Subcutaneous abdominal adipose tissue (tissue), 5 donors: ENCODE results near the gene SLC25A34.

Experiments used
- H3K27ac ChIP-seq: one replicate; pipeline ENCODE4 v1.7.0; 2013; ENCODE audit warnings: low read depth, mild to moderate bottlenecking, inconsistent platforms, low read length, moderate library complexity
- H3K27me3 ChIP-seq, 5 donors: one replicate each; pipeline ENCODE4 v1.7.0; 2013; ENCODE audit warnings: low read length in 5 of 5, inconsistent platforms in 1 of 5; ENCODE audit not compliant: control insufficient read depth in 5 of 5, insufficient read depth in 4 of 5
- H3K36me3 ChIP-seq, 5 donors: one replicate each; pipeline ENCODE4 v1.7.0; 2013; ENCODE audit warnings: low read length in 5 of 5; ENCODE audit not compliant: control insufficient read depth in 5 of 5, insufficient read depth in 5 of 5
- H3K4me1 ChIP-seq, 5 donors: one replicate each; pipeline ENCODE4 v1.7.0; 2013; ENCODE audit warnings: low read length in 5 of 5, mild to moderate bottlenecking in 3 of 5, moderate library complexity in 1 of 5; ENCODE audit not compliant: control insufficient read depth in 5 of 5, insufficient read depth in 5 of 5
- H3K4me3 ChIP-seq, 5 donors: one replicate each; pipeline ENCODE4 v1.7.0; 2013; ENCODE audit warnings: low read length in 5 of 5, low read depth in 1 of 5
- H3K9ac ChIP-seq, 5 donors: one replicate each; pipeline ENCODE4 v1.7.0; 2013; ENCODE audit warnings: low read length in 5 of 5, mild to moderate bottlenecking in 4 of 5, moderate library complexity in 3 of 5
- H3K9me3 ChIP-seq, 5 donors: one replicate each; pipeline ENCODE4 v1.7.0; 2013; ENCODE audit warnings: low read length in 5 of 5; ENCODE audit not compliant: control insufficient read depth in 5 of 5
- donor health status: healthy.
- donor health status: healthy.
- donor health status: healthy.
- donor health status: healthy.
- donor health status: healthy.

SLC25A34 gene

DNA sequence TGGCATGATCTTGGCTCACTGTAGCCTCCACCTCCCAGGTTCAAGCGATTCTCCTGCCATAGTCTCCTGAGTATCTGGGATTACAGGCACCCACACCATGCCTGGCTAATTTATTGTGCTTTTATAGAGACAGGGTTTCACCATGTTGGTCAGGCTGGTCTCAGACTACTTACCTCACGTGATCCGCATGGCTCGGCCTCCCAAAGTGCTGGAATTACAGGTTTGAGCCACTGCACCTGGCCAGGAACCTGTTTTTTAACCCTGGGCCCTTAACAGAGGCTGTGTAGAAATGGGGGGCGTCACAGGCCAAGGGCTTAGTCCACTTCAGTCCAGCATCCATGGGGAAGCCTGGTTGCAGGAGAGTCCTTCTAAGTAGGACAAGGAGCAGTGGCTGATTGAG lies 31.9 kb downstream of the SLC25A34 start:
- Histone ChIP-seq H3K4me3 (no peak overlapping the region), H3K4me1 (peaks cover 0 to 3% (median 0%) of the 10 kb centered on the region in 5 donors), H3K9ac (no peak overlapping the region), H3K9me3 (no peaks in the 10 kb centered on the region), H3K27me3 (peaks cover 0 to 4% (median 0%) of the 10 kb centered on the region in 5 donors), H3K27ac (no peak overlapping the region), H3K36me3 (peaks cover 0 to 27% (median 8%) of the 10 kb centered on the region in 5 donors)

- Histone ChIP-seq H3K27me3 (peaks cover 0 to 4% (median 0%) of the 10 kb centered on the region in 5 donors), H3K9me3 (no peaks in the 10 kb centered on the region), H3K4me1 (peaks cover 0 to 3% (median 0%) of the 10 kb centered on the region in 5 donors), H3K9ac (no peak overlapping the region), H3K36me3 (peaks cover 0 to 27% (median 8%) of the 10 kb centered on the region in 5 donors), H3K27ac (no peak overlapping the region), H3K4me3 (no peak overlapping the region)
Observed at GRCh38 chr1:15768388-15768787, 32.3 kb downstream of the SLC25A34 start.

DNA sequence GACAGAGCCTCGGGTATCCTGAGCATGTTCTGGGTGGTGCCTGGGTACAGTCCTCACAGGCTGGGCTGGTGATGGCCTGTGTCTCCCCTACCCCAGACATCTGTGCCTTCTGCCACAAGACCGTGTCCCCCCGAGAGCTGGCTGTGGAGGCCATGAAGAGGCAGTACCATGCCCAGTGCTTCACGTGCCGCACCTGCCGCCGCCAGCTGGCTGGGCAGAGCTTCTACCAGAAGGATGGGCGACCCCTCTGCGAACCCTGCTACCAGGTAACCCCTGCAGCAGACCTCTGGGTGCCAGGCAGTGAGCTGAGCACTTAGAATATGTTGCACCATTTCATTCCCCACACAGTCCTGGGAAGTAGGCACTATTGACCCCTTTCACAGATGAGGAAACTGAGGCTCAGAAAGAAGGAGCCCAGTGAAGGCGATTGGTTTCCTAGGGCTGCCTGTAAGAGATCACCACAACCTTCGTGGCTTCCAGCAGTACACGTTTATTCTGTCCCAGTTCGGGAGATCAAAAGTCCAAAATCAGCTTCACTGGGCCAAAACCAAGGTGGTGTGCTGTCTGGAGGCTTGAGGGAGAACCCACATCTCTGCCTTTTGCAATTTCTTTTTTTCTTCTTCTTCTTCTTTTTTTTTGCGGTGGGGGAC lies 34.4 kb downstream of the SLC25A34 start:
- Histone ChIP-seq H3K9ac (no peak overlapping the region), H3K4me1 (no peaks in the 10 kb centered on the region), H3K36me3 (peaks cover 0 to 24% (median 5%) of the 10 kb centered on the region in 5 donors), H3K27ac (no peak overlapping the region), H3K27me3 (peaks cover 0 to 3% (median 0%) of the 10 kb centered on the region in 5 donors), H3K9me3 (no peaks in the 10 kb centered on the region), H3K4me3 (no peak overlapping the region)

GRCh38 chr1:15771836-15772515 lies 35.9 kb downstream of the SLC25A34 start:
- H3K36me3 ChIP-seq: peaks cover 0 to 17% (median 5%) of the 10 kb centered on the region in 5 donors
- peak overlapping the region in 1 of 5 donors; percentile 47 for H3K9ac ChIP-seq
- H3K9me3 ChIP-seq: no peaks in the 10 kb centered on the region
- peaks cover 0 to 3% (median 0%) of the 10 kb centered on the region in 5 donors for H3K27me3 ChIP-seq
- H3K4me1 ChIP-seq: no peaks in the 10 kb centered on the region
- H3K4me3 ChIP-seq: no peak overlapping the region
- no peak overlapping the region for H3K27ac ChIP-seq

- H3K27ac ChIP-seq: no peak overlapping the region
- peaks cover 0 to 13% (median 2%) of the 10 kb centered on the region in 5 donors for H3K36me3 ChIP-seq
Observed at GRCh38 chr1:15775706-15776105, 39.6 kb downstream of the SLC25A34 start.

DNA sequence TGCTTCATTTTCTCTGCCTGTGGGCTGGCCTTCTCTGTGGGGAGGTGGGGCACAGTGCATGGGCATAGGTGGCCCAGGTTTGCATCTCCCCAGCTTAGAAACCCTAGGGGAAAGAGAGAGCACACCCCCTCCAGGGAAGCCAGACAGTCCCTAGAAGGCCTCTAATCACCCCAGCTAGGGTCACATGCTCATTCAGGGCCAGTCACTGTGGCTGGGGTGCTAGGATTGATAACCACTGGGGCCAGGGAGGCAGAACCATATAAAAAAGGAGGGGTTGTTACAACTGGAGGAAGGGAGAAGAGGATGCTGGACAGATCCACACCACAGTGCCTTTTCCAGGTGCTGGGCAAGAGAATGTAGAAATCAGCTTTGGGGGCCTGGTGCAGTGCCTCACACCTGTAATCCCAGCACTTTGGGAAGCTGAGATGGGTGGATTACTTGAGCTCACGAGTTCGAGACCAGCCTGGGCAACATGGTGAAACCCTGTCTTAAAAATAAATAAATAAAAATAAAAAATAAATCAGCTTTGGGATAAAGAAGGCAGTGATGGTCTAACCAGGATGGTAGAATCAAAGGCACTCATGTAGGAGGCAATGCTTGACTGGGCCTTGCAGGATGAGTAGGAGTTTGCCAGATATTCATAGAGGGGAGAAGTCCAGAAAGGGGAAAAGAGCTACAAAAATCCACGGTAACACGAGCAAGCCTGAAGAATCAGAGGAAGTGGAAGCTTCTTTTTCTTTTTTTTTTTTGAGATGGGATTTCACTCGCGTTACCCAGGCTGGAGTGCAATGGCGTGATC lies 42.0 kb downstream of the SLC25A34 start:
- Histone ChIP-seq H3K4me1 (peaks cover 0 to 7% (median 0%) of the 10 kb centered on the region in 5 donors), H3K36me3 (peaks cover 0 to 5% (median 0%) of the 10 kb centered on the region in 5 donors), H3K9me3 (no peaks in the 10 kb centered on the region), H3K9ac (no peak overlapping the region), H3K4me3 (no peak overlapping the region), H3K27ac (no peak overlapping the region), H3K27me3 (no peaks in the 10 kb centered on the region)

More at GRCh38 chr1:15775706-15776105, 39.6 kb downstream of the SLC25A34 start:
- H3K27me3 ChIP-seq: peaks cover 0 to 3% (median 0%) of the 10 kb centered on the region in 5 donors
- no peaks in the 10 kb centered on the region for H3K9me3 ChIP-seq
- H3K4me3 ChIP-seq: no peak overlapping the region
- H3K9ac ChIP-seq: no peak overlapping the region
- peaks cover 0 to 3% (median 0%) of the 10 kb centered on the region in 5 donors for H3K4me1 ChIP-seq

- H3K9ac ChIP-seq: no peak overlapping the region
- H3K36me3 ChIP-seq: peaks cover 0 to 5% (median 0%) of the 10 kb centered on the region in 5 donors
- H3K4me3 ChIP-seq: no peak overlapping the region
- H3K27me3 ChIP-seq: no peaks in the 10 kb centered on the region
- peak overlapping the region; percentile 50 for H3K27ac ChIP-seq
- H3K4me1 ChIP-seq: peaks cover 0 to 21% (median 11%) of the 10 kb centered on the region in 5 donors
- H3K9me3 ChIP-seq: no peaks in the 10 kb centered on the region
Observed at GRCh38 chr1:15785683-15786082, 49.6 kb downstream of the SLC25A34 start.

DNA sequence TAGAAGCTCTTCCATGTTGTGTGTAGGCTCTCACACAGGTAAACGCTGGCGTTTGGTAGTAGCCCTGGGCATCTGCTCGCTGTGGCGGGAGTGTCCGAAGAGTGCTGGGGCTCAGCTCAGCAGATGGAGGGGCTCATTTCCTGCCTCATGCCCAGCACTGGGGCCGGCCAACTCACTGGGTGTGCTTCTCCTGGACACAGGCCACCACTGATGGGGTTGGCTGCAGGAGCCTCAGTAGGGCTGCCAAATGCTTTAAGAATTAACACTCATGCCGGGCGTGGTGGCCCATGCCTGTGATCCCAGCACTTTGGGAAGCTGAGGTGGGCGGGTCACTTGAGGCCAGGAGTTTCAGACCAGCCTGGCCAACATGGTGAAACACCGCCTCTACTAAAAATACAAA lies 50.5 kb downstream of the SLC25A34 start:
- Histone ChIP-seq H3K4me1 (peaks cover 0 to 18% (median 11%) of the 10 kb centered on the region in 5 donors), H3K27me3 (no peaks in the 10 kb centered on the region), H3K36me3 (peaks cover 0 to 5% (median 0%) of the 10 kb centered on the region in 5 donors), H3K27ac (peak overlapping the region; percentile 50), H3K9me3 (no peaks in the 10 kb centered on the region), H3K4me3 (no peak overlapping the region), H3K9ac (no peak overlapping the region)

DNA sequence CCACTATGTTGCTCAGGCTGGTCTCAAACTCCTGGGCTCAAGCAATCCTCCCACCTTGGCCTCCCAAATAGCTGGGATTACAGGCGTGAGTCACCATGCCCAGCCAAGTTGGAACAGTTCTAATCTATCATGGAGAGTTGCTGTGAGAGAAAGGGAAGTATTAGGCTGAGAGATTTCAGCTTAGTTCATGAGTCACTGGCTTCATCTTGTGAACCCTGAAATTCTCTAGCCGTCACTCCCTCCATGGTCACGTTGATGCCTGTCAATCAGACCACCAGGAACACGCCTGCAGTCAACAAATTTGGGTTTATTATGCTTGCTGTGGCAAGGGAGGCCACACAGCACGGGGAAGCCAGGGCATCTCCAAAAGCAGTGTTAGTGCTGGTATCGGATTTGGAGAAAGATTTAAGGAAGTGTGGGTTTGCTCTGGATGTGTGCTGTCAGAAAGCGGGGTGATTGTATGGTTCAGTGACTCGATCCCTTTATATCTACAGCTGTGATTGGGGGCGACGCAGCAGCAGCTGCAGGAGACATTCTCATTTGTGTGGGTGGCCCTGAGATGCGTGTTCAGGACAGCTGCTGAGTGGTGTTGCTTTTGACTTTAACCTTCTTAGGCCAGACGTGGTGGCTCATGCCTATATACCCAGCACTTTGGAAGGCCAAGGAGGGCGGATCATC lies 52.7 kb downstream of the SLC25A34 start:
- no peak overlapping the region for H3K9ac ChIP-seq
- peaks cover 0 to 5% (median 0%) of the 10 kb centered on the region in 5 donors for H3K36me3 ChIP-seq
- peaks cover 0 to 2% (median 0%) of the 10 kb centered on the region in 5 donors for H3K27me3 ChIP-seq
- no peak overlapping the region for H3K4me3 ChIP-seq
- H3K9me3 ChIP-seq: no peaks in the 10 kb centered on the region
- H3K4me1 ChIP-seq: peaks cover 0 to 24% (median 18%) of the 10 kb centered on the region in 5 donors
- no peak overlapping the region for H3K27ac ChIP-seq
